GM19463 (cell line): ENCODE results near the gene SH3RF1.

ENCODE experiments used
- ATAC-seq: cut with Tn5 transposase; IDR thresholded peaks from one replicate; pipeline ENCODE4 v1.9.1; 2021; ENCODE audit warnings: mild to moderate bottlenecking, moderate library complexity; ENCODE audit not compliant: unreplicated experiment

The SH3RF1 gene

DNA sequence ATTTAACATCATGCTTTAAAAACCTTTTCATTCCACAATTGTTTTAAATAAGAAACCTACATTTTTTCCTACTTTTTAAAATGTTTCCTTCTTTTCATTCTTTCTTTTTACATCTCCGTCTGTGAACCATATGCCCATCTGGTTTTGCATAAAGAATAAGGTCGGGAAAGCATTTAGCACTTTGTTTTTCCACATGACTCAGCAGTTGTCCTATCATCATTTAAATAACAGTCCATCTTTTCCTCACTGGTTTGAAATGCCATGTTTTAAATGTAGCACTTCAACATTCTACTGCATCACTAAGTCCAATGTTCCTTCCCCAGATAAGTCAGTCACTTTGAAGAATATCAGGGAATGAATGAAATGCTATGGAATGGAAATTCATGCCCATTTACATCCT is 128.4 kb downstream of the SH3RF1 start:
- ATAC-seq: no peak

DNA sequence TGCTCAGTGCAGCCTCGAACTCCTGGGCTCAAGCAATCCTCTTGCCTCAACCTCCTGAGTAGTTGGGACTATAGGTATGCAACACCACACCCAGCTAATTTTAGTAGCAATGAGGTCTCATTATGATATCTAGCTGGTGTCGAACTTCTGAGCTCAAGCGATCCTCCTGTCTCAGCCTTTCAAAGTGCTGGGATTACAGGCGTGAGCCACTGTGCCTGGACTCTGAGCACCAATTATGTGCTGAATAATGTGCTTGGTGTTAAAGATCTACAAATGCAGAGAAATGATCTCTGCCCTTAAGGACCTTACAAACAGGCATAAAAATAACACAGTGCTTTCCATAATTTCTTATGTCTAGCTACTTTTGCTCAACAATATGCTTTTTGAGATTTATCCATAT is 131.7 kb downstream of the SH3RF1 start:
- ATAC-seq: no peak

DNA sequence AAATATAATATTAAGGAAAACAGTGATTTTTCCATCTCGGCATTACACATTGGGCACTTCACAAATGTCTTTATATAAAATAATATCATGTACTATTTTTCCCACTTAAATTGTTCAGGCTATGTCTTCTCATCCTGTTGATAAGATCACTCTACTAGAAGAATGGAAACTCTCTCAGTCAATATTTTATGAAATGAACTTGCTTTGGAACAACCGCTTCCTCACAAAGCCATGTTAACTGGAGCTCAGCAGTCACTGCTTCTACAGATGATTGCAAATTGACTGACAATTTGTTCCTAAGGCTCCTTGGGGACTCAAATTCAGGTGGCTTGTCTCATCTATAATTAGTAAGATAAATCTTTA is 133.2 kb downstream of the SH3RF1 start:
- no peak for ATAC-seq

DNA sequence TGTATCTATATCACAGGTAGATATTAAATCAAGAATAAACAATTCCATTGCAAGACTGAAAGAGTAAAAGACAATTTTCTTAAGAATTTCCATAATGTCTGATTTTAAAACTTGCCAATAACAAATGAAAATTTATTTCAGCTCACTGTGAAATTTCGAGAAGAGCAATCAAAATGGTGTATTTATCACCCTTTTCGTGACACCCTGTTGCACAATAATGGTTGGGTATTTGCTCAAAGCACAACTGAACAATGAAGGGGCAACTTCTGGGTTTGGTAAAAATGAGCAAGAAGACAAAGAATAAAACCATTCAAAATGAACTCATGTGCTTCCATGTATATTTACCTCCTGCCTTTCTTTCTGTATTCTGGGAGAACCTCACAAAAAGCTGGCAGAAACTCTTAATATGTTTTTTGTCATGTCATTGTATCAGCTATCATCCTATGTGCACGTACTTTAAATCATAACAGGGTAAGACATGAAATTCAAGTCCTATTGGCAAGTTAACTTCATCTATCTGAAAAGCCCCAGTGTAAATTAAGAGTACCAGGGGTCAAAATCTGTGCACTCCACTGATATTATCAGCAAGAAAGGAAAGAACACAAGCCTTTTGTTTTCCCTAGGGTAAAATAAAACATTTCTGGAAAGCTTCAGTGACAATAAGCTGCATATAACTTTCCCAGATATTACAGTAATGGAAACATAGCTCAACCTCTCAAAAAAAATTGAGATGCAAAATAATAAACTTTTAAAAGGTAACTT is 133.8 kb downstream of the SH3RF1 start:
- ATAC-seq: no peak

DNA sequence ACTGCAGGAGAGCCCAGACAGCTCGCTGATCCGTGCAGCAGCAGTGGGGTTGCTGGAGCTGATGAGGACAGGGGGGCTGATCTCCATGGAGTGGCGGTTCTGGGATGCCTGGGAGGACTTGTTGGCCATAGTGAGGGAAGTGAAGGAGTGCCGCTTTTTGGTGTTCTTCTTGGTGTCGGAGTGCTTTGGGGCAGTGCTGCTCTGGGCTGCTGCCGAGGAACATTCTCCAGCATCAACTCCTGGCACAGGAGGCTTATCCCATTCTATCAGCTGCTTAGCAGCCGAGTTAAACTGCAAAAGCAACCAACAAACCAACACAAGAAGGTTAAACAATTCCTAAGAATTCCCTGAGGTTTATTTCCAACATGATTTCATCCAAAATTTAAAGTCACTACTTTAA is 134.4 kb downstream of the SH3RF1 start:
- ATAC-seq: no peak

DNA sequence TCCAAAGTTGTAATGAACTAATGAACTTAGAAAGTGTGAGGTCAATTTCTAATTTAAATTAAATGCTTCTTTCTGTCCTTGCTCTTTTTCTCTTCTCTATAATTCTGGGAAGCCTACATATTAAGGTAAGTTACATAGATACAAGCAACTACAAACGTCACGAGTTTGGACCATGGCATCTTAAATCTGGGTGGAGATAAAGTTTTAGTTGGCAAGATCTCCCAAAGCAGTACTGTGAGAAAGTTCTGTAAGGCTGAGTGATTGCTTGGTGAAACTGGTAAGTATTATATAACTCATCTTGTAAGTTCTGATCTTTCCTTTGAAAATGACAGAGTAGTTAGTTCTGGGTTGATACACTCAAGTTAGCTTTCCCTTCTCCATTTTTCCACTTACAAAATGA is 135.0 kb downstream of the SH3RF1 start:
- no peak for ATAC-seq

DNA sequence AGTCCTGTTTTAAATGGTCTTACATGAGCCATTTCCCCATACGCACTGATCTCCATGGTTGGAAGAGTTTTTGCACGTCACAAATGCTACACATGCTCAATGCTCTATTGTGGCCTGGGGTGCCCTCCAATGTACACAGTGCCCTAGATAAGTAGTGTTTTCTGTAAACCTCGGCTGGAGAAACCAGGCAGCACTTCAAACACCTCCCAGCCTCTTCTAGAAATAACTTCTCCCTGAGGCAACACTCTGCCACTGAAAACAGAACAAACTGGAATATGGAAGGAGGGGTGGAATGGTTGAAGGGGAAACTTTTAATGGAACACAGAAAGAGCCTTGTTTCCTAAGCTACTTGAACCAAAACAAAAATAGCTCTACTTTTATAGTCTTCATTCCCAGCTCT is 136.8 kb downstream of the SH3RF1 start:
- ATAC-seq: no peak

DNA sequence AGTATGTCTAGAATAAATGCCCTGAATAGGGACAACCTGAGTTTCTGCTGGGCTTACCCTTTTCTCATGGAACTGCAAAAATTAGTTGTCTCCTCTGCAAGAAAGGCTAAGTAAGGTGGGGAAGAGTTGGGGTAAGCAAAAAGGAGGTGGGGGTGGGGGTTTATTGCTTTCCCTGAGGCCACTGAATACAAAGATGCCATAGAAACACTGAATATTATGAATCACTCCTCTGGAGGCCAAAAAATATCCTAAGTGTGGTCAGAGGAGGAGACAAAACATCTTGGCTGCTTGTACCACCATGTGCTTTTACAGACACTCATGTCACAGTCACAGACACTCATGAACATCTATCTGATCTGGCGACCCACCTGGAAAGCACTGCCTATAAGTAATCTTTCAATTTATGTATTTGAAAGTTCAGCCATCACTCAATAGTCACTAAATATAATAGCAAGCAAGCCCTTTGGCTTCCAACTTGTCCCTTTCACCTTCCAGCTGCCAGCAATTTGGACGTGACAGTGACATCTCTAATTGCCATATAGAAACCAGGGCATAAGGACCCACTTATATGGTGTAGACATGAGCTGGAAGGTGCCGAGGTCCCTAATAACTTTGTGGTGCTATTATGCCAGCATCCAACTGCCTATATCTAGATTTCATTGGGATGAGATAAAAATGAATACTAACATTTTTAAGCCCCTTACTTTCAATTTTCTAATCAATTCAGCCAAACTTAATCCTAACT is 138.0 kb downstream of the SH3RF1 start:
- no peak for ATAC-seq

DNA sequence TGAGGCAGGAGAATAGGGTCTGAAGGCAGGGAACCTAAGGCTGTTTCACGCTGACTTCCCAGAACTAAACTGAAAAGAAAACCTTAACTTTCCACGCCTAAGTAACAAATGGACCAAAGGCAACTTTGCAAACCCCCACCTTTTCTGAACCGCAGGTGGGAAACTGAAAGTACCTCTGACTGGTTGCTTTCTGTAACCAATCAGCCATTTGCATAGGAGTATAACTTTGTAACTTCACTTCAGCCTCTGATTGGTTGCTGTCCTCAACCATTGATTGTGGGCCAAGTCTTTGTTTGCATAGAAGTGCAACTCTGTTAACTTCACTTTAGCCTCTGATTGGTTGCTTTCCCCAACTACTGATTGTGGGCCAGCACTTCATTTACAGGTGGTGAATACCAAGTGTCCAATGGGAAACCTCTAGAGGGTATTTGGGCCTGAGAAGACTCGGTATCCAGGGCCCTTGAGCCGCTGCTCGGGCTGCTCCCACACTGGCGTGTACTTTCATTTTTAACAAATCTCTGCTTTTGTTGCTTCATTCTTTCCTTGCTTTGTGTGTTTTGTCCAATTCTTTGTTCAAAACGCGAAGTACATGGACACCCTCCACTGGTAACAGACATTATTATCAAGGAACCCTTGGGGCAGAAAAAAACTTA is 139.1 kb downstream of the SH3RF1 start:
- ATAC-seq: no peak

DNA sequence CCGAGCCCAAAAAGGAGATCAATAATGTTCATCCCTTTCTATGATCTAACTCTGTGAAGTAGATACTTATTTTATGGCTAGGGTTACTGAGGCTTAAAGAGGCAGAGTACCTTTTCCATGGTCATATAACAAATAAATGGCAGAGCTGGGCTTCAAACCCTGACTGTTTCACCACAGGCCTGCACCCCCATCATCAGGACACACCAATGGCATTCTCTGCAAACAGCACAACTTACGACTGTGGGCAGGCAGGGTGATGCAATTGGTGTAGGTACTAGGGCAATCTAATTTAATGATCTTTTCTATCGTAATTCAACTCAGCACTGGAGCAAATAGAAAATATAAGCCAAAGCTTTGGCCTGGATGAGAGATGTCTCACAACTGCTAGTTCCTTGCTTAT is 141.9 kb downstream of the SH3RF1 start:
- ATAC-seq: no peak

DNA sequence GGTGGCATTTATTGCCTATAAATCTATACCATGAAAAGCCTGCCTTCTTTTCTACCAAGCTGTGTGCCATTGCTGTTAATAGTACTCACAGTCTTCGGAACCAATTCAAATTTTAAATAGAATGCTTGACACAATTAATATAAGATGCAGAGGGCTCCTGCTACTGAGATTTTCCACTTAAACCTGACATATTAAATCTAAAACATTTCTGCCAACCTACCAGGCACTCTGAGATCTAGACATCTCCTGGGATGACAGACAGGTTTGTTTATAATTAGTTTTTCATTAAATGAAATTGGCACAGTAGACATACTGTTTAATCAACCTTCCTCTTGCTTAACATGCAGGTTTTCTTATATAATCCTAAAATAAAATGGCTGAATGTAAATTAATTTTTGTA is 143.4 kb downstream of the SH3RF1 start:
- ATAC-seq: no peak

DNA sequence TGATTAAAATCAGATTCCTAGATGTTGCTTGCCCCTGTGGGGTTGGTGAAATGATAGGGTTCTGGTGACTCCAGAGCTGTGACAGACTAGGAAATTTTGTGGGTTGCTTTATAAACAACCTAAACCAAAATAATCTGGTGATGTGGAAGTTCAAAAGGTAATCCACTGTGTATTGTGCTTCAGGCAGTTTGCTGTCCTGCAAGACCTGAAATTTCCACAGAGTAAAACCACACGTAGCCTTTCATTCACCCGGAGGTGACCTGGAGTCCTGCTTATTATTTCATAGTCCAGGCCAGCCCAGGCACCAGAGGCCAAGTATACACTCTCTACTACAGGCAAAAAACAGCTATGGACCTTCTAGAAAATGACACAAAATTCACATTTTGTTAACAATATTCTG is 146.1 kb downstream of the SH3RF1 start:
- ATAC-seq: no peak

DNA sequence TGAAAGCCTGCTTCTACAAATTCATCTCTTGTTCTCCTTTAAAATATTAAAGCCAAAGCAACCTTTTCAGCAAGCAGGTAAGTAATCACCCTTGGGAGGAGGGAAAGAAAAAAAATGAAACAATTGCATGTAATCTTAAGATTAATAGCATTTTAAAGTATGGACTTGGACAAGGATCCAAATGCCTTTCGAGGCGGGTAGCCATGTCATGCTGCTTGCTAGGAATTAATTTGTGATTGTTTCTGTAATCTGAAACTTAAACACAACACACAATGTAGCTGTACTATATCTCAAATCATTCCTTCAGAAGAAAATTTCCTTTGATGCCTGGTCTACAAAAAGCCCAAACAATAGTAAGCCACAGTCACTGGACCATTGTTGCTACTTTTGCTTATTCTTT is 148.3 kb downstream of the SH3RF1 start:
- no peak for ATAC-seq

DNA sequence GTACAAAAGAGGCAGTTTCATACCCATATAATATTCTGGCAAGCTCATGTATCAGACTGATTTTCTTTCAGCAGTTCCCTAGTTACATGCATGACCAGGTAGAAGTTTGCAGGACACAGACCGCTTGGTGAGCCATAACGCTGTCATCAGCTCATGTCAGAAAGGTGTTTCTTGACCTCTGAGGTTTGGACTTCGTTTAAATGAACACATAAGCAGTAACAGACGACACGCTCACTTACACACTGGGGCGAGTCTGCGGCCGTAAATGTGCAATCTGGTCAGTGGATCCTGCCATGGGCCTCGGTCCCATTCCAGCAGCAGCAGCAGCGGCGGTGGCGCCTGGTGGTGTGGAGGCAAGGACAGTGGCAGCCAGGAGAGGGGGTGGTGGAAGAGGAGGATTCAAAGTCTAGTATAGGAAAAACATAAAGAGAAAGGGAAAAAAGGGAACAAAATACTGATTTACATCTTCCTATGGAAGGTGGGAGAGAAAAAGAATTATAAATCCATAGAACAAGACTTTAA is 148.8 kb downstream of the SH3RF1 start:
- no peak for ATAC-seq

DNA sequence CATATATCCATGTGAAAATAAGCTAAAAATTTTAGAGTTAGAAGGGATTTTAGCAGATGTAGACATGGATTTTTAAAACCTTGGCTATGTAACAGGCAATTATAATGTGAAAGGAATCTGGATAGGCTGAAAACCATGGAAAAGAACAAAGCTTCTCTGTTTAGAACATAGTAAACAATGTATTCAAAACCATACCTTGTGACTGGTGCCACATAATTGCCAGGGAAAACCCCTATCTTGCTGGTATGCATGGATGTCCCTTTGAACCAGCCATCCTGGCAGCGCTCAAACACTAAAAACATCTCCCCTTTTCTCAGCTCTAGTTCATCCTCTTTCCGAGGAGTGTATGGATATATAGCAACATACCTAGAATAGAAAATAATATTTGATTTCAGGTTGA is 150.1 kb downstream of the SH3RF1 start:
- ATAC-seq: no peak

DNA sequence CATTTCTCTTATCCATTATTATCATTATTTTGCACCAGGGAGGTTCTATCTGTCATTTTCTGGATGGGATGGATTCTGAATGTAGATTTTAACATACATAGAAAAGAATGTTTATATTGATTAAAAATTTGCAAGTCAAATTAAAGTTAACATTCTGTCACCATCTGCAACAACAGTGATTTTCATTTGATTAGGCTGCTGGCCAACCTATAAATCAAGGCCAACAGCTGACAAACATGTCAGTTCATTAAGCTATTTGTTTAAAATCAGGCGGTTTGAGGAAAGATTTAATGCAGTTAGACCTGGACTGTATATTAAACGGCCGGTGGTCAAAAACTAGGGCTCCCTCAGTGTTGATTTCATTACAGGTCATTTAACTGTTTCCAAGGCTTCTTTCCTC is 151.2 kb downstream of the SH3RF1 start:
- ATAC-seq: no peak

DNA sequence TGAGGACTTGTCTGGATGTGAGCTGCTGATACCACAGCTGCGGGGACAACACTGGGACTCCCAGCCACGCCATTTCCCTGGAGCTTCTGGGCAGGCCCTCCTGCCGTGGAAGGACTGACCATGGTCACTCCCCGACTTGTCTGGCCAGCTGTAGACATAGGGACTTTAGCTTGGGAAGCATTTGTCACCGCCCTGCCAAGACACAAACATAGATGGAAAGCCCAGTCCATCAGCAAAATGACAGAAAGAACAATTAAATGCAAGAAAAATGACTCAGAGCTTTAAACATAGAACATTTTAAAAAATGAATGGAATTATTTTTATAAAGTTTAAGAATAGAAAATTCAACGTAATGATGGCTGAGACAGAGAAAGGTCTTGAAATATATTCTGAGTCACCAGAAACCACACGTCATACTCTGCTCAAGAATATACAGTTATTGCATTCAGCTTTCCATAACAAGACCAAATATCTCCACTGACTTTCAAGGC is 153.1 kb downstream of the SH3RF1 start:
- no peak for ATAC-seq

DNA sequence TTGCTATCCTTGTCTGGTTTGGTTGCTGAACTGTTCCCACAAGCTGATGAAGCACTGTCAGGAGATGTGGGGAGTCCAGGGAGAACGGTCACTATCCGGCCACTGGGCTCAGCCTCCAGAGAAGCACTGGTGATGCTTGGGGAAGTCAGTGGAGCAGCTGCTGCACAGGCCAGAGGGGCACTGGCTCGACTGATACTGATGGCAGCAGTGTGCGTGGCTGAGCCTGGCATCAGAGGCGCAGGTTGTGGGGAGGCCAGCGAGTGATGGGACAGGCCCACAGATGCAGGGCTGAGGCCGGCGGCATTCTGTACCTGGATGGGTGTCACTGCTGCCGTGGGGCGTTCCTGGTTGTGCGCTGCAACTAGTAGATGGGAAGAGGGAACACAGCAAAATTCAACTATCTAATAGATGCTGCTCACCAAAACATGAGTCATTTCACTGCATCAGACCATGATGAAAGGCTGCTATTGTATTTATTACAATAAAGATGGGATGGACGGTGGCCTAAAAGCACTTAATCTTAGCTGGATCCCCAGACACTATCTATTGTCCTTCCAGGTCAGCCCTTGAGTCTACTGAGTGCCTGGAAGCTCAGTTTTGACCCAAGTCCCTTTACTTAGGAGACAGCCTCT is 154.4 kb downstream of the SH3RF1 start:
- no peak for ATAC-seq

DNA sequence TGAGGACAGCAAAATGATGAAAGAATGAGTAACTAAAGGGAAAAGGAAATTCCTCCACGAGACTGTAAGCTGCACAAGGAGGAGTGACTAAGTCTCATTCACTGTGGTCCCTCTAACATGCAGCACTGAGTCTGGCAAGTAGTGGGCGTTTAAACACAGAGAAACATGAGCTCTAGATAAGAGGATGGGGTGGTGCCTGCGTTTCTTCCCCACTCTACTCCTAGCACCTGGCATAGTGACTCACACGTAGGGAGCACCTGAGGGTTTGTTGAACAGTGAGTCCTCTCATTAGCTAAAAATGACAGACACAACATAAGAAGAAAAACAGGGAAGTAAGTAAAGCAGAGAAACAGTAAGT is 154.9 kb downstream of the SH3RF1 start:
- ATAC-seq: peak; percentile 68

DNA sequence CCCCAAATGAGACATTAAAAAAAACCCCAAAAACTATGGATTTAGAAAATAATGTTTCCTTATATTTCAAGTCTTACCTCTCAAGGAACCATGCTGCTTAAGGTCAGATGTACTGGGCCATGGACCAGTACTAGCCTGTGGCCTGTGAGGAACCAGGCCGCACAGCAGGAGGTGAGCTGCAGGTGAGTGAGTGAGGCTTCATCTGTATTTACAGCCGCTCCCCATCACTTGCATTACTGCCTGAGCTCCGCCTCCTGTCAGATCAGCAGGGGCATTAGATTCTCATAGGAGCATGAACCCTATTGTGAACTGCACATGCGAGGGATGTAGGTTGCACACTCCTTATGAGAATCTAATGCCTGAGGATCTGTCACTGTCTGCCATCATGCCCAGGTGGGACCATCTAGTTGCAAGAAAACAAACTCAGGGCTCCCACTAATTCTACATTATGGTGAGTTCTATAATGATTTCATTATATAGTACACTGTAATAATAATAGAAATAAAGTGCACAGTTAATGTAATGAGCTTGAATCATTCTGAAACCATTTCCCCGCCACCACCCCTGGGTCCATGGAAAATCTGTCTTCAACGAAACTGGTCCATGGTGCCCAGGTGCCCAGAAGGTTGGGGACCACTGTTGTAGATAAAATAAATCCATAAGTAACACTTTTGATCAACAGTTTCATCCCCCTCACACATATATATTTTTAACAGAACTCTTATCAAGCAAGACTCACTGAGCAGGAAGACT is 155.4 kb downstream of the SH3RF1 start:
- ATAC-seq: no peak
